GF-D8 (cell line): Measurements from ENCODE around the gene KDM4D.
"Not testable (repeated sequence)": the region's sequence is repeated elsewhere in the genome, so short reads cannot be mapped to it uniquely, and the experiment has no call there.

Experiments used
- DNase-seq: peaks from one replicate; lab custom pipeline; 2025; lab: John Stamatoyannopoulos, UW

Gene KDM4D

GRCh38 chr11:94958121-94958696 lies 15.3 kb upstream of the KDM4D start:
- no peak for DNase-seq

GRCh38 chr11:94959179-94959578 lies 14.3 kb upstream of the KDM4D start:
- no peak for DNase-seq

GRCh38 chr11:94960488-94960887 lies 13.0 kb upstream of the KDM4D start:
- no peak for DNase-seq

GRCh38 chr11:94961255-94961654 lies 12.3 kb upstream of the KDM4D start:
- DNase-seq, result no peak

GRCh38 chr11:94964934-94965333 lies 8.6 kb upstream of the KDM4D start:
- no peak for DNase-seq

GRCh38 chr11:94968334-94968958 lies 5.1 kb upstream of the KDM4D start:
- no peak for DNase-seq

GRCh38 chr11:94972700-94973098 lies 810 bp upstream of the KDM4D start:
- DNase-seq, result no peak

GRCh38 chr11:94974178-94974577 lies 669 bp downstream of the KDM4D start:
- DNase-seq, result no peak

- no peak for DNase-seq
Measured at GRCh38 chr11:94975599-94975998, 2.1 kb downstream of the KDM4D start.

GRCh38 chr11:94987378-94987777 lies 13.9 kb downstream of the KDM4D start:
- no peak for DNase-seq

GRCh38 chr11:94988748-94989147 lies 15.2 kb downstream of the KDM4D start:
- no peak for DNase-seq

- no peak for DNase-seq
Measured at GRCh38 chr11:94993400-94993943, 20.0 kb downstream of the KDM4D start.

GRCh38 chr11:94997437-94997836 lies 23.9 kb downstream of the KDM4D start:
- no peak for DNase-seq

GRCh38 chr11:94998285-94998684 lies 24.8 kb downstream of the KDM4D start:
- no peak for DNase-seq

GRCh38 chr11:95003716-95004115 lies 30.2 kb downstream of the KDM4D start:
- no peak for DNase-seq

- DNase-seq, result no peak
Measured at GRCh38 chr11:95005642-95006041, 32.1 kb downstream of the KDM4D start.

GRCh38 chr11:95011376-95011775 lies 37.9 kb downstream of the KDM4D start:
- DNase-seq, result no peak

- no peak for DNase-seq
Measured at GRCh38 chr11:95014184-95014821, 40.8 kb downstream of the KDM4D start.

GRCh38 chr11:95016139-95016538 lies 42.6 kb downstream of the KDM4D start:
- DNase-seq, result no peak

GRCh38 chr11:95021468-95021867 lies 48.0 kb downstream of the KDM4D start:
- DNase-seq, result not testable (repeated sequence)

- no peak for DNase-seq
Measured at GRCh38 chr11:95024958-95025357, 51.4 kb downstream of the KDM4D start, which contains the start of gene KDM4E. TSS of gene KDM4E (plus strand) at chr11:95025258. CDS start at chr11:95025558, 300 bp downstream.

- not testable (repeated sequence) for DNase-seq
Measured at GRCh38 chr11:95025594-95025993, 52.1 kb downstream of the KDM4D start.

- no peak for DNase-seq
Measured at GRCh38 chr11:95028357-95028756, 54.8 kb downstream of the KDM4D start.
